ENCODE results near the gene PRKCH.

DNA sequence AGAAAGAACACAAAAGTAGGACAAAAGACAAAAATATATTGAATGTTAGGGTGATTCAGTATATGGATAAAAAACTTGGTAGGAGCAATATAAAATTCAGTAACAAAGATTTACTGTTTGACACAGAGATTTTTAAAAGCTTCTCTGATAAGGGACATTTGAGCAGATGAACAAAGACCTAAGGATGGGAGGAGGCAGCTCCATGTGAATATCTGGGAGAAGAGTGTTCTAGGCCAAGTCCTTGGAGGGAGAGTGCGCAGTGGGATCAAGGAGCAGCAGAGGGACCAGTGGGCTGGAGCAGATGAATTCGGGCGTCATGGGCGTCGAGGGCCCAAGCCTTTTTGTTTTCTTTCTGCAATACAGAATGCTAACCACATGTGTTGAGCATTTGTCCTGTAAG, 174.4 kb downstream of the PRKCH start:
- TF ChIP-seq, protein P1, sequence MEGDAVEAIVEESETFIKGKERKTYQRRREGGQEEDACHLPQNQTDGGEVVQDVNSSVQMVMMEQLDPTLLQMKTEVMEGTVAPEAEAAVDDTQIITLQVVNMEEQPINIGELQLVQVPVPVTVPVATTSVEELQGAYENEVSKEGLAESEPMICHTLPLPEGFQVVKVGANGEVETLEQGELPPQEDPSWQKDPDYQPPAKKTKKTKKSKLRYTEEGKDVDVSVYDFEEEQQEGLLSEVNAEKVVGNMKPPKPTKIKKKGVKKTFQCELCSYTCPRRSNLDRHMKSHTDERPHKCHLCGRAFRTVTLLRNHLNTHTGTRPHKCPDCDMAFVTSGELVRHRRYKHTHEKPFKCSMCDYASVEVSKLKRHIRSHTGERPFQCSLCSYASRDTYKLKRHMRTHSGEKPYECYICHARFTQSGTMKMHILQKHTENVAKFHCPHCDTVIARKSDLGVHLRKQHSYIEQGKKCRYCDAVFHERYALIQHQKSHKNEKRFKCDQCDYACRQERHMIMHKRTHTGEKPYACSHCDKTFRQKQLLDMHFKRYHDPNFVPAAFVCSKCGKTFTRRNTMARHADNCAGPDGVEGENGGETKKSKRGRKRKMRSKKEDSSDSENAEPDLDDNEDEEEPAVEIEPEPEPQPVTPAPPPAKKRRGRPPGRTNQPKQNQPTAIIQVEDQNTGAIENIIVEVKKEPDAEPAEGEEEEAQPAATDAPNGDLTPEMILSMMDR (IDR thresholded peaks at IDR 0.05 in 2 of 3, conservative IDR thresholded peaks at IDR 0.05 in 1 of 3; ENCODE audit: insufficient read depth in 2 of 3, low read depth in 1 of 3, low read length in 3 of 3) = no peak
- TF ChIP-seq HCFC1 (IDR thresholded peaks at IDR 0.05; ENCODE audit: low read depth, low read length) = no peak
- TF ChIP-seq, protein P2, sequence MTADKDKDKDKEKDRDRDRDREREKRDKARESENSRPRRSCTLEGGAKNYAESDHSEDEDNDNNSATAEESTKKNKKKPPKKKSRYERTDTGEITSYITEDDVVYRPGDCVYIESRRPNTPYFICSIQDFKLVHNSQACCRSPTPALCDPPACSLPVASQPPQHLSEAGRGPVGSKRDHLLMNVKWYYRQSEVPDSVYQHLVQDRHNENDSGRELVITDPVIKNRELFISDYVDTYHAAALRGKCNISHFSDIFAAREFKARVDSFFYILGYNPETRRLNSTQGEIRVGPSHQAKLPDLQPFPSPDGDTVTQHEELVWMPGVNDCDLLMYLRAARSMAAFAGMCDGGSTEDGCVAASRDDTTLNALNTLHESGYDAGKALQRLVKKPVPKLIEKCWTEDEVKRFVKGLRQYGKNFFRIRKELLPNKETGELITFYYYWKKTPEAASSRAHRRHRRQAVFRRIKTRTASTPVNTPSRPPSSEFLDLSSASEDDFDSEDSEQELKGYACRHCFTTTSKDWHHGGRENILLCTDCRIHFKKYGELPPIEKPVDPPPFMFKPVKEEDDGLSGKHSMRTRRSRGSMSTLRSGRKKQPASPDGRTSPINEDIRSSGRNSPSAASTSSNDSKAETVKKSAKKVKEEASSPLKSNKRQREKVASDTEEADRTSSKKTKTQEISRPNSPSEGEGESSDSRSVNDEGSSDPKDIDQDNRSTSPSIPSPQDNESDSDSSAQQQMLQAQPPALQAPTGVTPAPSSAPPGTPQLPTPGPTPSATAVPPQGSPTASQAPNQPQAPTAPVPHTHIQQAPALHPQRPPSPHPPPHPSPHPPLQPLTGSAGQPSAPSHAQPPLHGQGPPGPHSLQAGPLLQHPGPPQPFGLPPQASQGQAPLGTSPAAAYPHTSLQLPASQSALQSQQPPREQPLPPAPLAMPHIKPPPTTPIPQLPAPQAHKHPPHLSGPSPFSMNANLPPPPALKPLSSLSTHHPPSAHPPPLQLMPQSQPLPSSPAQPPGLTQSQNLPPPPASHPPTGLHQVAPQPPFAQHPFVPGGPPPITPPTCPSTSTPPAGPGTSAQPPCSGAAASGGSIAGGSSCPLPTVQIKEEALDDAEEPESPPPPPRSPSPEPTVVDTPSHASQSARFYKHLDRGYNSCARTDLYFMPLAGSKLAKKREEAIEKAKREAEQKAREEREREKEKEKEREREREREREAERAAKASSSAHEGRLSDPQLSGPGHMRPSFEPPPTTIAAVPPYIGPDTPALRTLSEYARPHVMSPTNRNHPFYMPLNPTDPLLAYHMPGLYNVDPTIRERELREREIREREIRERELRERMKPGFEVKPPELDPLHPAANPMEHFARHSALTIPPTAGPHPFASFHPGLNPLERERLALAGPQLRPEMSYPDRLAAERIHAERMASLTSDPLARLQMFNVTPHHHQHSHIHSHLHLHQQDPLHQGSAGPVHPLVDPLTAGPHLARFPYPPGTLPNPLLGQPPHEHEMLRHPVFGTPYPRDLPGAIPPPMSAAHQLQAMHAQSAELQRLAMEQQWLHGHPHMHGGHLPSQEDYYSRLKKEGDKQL (CRISPR knock-in tag; IDR thresholded peaks at IDR 0.05; ENCODE audit: borderline replicate concordance) = no peak
- TF ChIP-seq ZNF584 (CRISPR knock-in tag; IDR thresholded peaks at IDR 0.05; ENCODE audit: low read depth) = no peak
- TF ChIP-seq MEF2A (IDR thresholded peaks at IDR 0.05; ENCODE audit: control insufficient read depth, low read depth, low read length) = no peak
